ENCODE results near the gene LAPTM5. TPM values are rescaled to one million over a fixed set of nuclear protein-coding genes. Genes with fewer than 3 reads are reported as not detected.

The LAPTM5 gene
- total RNA-seq, 1 donor from 2014 or later = 31.5 TPM

Small RNA genes lying within 50 kb of the gene (microRNA-seq; reads per million reads assigned to microRNA genes)
- not detected for gene MIR4420

Other genes with a start within 250 kb of the LAPTM5 start
- not detected for gene MATN1, start 34.2 kb downstream of the LAPTM5 start, total RNA-seq
- gene SDC3, start 151.0 kb upstream of the LAPTM5 start, total RNA-seq = 28.5 TPM

Measured in Right ventricle myocardium inferior (tissue), 1 donor.